IPS DF 6.9 (cell line): ENCODE results near the gene FOXL2.

ENCODE experiments used
- DNase-seq: peaks from one replicate; pipeline ENCODE4 v3.0.0-alpha.2; 2013; ENCODE audit warnings: low read depth, low spot score
- H3K27ac ChIP-seq: one replicate; pipeline ENCODE4 v1.5.1; 2013; ENCODE audit warnings: low read length, control low read depth
- H3K27me3 ChIP-seq: 2 replicates; pipeline ENCODE4 v1.6.1; 2013; ENCODE audit warnings: mild to moderate bottlenecking, low read length; ENCODE audit not compliant: control insufficient read depth, insufficient read depth
- H3K36me3 ChIP-seq: 2 replicates; pipeline ENCODE4 v1.6.1; 2013; ENCODE audit warnings: low read length; ENCODE audit not compliant: control insufficient read depth, insufficient read depth
- H3K4me1 ChIP-seq: 2 replicates; pipeline ENCODE4 v1.6.1; 2013; ENCODE audit warnings: low read length; ENCODE audit not compliant: control insufficient read depth, insufficient read depth
- H3K4me3 ChIP-seq: 2 replicates; pipeline ENCODE4 v1.5.1; 2013; ENCODE audit warnings: mild to moderate bottlenecking, low read length
- H3K9me3 ChIP-seq: 2 replicates; pipeline ENCODE4 v1.6.1; 2013; ENCODE audit warnings: low read length, inconsistent platforms; ENCODE audit not compliant: control insufficient read depth, insufficient read depth
- WGBS: extraction: QIAGEN DNeasy Blood & Tissue Kit; methylation state at CpG from one replicate; pipeline ENCODE4 v1.1.7; 2013; ENCODE audit warnings: mixed read lengths, missing lambda C conversion rate; ENCODE audit not compliant: insufficient read length, insufficient coverage; 5-methylcytosine and 5-hydroxymethylcytosine counted together

Gene FOXL2

DNA sequence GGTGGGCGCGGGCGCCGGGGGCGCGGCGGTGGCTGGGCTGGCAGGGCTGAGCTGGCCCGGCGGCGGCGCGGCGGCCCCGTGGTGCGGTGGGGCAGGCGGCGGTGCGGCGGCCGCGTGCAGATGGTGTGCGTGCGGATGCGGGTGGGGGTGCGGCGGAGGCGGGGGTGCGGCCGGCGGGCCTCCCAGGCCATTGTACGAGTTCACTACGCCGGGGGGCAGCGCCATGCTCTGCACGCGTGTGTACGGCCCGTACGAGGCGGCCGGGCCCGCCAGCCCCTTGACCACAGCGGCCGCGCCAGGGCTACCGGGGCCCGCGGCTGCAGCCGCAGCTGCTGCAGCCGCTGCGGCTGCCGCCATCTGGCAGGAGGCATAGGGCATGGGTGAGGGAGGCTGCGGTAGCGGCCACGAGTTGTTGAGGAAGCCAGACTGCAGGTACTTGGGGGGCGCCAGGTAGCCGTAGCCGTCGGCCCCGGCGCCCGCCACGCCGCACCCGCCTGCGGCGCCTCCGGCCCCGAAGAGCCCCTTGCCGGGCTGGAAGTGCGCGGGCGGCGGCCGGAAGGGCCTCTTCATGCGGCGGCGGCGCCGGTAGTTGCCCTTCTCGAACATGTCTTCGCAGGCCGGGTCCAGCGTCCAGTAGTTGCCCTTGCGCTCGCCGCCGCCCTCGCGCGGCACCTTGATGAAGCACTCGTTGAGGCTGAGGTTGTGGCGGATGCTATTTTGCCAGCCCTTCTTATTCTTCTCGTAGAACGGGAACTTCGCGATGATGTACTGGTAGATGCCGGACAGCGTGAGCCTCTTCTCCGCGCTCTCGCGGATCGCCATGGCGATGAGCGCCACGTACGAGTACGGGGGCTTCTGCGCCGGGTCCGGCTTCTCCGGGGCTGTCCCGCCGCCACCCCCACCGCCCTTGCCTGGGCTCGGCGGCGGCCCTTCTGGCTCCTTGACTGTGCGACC, 951 bp downstream of the FOXL2 start:
- WGBS = no CpG with 5 or more reads among the region's 120 CpGs
- Histone ChIP-seq H3K27ac (no peak overlapping the region), H3K36me3 (no peaks in the 10 kb centered on the region), H3K4me3 (peak overlapping the region; percentile 25), H3K27me3 (peaks cover 85% of the 10 kb centered on the region), H3K9me3 (no peaks in the 10 kb centered on the region), H3K4me1 (peaks cover 11% of the 10 kb centered on the region; the same call in 1 of the 2 replicates)
- DNase-seq = no peak

DNA sequence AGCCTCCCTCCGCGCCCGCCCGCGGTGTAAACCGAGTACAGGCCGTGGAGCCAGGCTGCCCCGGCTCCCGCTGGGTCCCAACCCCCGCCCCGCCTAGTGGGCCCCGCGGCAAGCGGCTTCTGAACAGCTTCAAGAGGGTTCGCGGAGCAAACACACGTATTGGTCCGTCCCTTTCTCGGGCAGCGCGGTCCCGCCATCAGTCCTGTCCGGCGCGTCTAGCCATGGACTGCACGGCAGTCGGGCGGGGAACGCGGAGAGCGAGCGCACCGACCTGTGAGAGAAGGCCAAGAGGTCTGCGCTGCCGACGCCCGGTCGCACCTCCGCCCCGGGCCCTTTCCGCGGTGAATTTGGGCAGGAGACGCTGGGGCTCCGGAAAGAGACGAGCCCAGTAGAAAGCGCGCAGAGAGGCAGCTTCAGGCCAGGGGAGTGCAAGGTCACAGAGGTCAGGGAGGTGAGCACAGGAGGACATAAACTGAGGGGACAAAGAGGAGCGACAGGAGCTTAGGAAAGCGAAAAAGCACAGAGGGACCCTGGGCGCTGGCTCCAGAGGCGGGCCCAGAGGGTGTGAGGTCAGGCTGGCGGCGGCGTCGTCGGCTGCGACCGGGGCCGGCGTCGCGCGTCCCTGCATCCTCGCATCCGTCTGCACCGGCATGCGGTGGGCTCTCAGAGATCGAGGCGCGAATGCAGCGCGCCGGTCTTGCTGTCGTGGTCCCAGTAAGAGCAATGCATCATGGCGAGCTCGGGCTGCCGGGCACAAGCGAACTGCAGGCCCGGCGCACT, 1.8 kb downstream of the FOXL2 start:
- DNase-seq = no peak
- H3K9me3 ChIP-seq = no peaks in the 10 kb centered on the region
- H3K36me3 ChIP-seq = no peaks in the 10 kb centered on the region
- H3K4me1 ChIP-seq = peaks cover 11% of the 10 kb centered on the region; the same call in 1 of the 2 replicates
- H3K27ac ChIP-seq = no peak overlapping the region
- peaks cover 83% of the 10 kb centered on the region for H3K27me3 ChIP-seq
- H3K4me3 ChIP-seq = peak overlapping the region; percentile 20; the same call in 1 of the 2 replicates
- no CpG with 5 or more reads among the region's 80 CpGs for WGBS

DNA sequence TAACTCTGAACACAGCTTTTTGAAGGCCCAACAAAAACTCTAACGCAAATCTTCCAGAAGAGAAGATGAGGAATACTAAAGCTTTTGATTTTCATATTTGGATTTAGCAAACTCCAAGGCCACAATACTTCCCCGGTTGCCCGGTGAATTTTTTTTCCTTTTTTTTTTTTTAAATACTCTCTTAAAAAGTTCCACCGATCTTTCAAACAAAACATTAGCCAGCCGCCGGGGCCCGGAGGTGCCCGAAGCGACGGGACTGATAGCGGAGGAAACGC, 2.3 kb downstream of the FOXL2 start:
- Histone ChIP-seq H3K4me1 (peaks cover 11% of the 10 kb centered on the region; the same call in 1 of the 2 replicates), H3K9me3 (no peaks in the 10 kb centered on the region), H3K4me3 (peak overlapping the region; percentile 20; the same call in 1 of the 2 replicates), H3K27ac (no peak overlapping the region), H3K36me3 (no peaks in the 10 kb centered on the region), H3K27me3 (peaks cover 83% of the 10 kb centered on the region)
- DNase-seq = no peak
- no CpG with 5 or more reads among the region's 12 CpGs for WGBS

DNA sequence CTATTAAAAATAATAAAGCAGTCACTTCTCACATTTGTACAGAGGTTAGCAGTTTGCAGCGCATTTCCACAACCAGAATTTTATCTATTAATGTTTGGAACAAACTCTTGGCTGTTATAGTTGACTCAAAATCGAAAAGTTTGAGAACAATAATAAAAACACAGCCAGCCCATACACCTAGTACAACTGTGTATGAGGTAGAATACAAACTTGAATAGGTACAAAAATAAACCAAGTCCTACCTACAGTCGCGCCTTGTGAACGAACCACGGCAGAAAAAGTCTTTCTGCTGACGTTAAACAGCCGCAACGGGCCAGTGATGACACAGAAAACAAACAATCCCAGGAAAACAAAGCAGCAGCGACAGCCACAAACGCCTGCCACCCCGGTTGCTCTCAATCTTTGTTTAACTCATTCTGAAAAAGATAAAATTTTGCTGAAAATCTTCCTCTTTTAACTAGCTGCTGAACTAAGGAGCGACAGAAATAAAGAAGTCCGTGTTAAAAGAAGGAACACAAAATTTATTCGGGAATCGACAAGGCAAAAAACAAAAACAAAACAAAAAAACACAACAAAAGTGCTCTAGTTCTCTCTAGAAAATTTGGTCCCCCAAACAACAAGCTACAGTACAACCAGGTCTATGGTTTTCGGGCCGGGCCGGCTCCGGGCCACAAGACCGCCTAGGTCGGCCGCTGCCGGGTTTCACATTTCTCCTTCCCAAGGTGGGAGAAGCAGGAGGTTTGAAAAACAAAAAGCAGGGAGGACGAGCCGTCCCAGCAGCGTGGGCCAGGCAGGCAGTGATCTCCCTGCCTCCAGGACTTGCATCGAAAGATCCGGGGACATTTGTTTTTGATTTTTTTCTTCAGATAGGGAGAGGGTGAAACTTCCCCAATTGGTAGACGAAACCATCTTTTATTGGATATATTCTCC, 2.9 kb downstream of the FOXL2 start:
- DNase-seq = no peak
- Histone ChIP-seq H3K27me3 (peaks cover 83% of the 10 kb centered on the region), H3K4me1 (peaks cover 11% of the 10 kb centered on the region; the same call in 1 of the 2 replicates), H3K27ac (no peak overlapping the region), H3K9me3 (no peaks in the 10 kb centered on the region), H3K4me3 (no peak overlapping the region), H3K36me3 (no peaks in the 10 kb centered on the region)
- no CpG with 5 or more reads among the region's 30 CpGs for WGBS

DNA sequence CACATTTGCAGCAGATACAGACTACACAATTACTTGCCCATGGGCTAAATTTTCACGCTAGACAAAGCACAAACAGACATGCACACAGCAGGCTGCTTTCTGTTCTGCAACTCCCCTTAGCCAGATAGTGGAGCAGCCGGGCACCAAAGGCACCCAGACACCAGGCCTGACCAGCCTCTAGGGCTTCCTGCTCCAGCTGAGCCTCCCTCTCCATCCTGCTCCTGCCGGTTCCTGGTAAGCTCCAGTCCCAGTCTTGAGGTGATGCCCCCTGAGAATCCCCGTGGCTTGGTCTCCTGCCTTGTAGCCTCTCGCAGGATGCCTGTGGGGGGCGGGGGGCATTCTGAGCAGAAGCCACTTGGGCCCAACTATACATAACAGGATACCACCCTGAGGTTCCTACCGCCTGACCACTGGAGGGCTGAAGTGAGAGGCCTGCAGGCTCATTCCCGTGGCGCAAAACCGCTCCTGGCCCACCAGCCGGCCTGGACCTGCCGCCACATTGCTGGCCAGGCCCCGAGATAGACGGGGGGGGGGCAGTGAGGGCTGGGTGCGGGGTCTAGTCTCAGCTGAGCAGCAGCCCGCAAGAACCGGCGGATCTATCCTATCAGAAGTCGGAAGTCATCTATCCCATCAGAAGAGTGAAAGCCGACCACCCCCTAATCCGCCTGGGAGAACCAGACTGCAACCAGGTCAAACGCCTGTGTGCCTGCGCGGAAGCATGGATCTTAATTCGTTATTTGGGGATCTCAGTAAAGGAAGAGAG, 3.9 kb downstream of the FOXL2 start:
- no peak for DNase-seq
- WGBS = no CpG with 5 or more reads among the region's 25 CpGs
- no peaks in the 10 kb centered on the region for H3K9me3 ChIP-seq
- H3K36me3 ChIP-seq = no peaks in the 10 kb centered on the region
- peaks cover 5% of the 10 kb centered on the region; the same call in 1 of the 2 replicates for H3K4me1 ChIP-seq
- no peak overlapping the region for H3K27ac ChIP-seq
- no peak overlapping the region for H3K4me3 ChIP-seq
- peaks cover 85% of the 10 kb centered on the region for H3K27me3 ChIP-seq

DNA sequence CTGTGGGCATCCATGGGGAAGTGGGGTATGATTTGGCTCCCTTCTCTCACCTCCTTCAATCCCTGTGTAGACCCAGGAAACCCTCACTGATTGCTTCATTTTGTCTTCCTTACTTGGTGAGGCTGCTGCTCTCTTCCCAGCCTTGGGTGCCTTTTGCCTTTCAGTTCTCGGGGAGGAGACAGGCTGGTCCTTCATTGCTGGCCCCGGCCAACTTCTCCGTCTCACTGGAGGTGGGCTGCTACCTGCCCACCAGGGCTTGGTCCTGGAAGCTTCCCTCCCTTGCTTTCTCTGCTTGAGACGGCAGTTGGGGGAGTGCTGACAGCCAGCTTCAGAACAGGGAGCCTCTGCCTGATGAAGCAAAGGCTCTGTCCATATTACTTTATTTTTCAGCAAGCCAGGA, 4.7 kb downstream of the FOXL2 start:
- WGBS = no CpG with 5 or more reads among the region's 4 CpGs
- Histone ChIP-seq H3K27ac (no peak overlapping the region), H3K9me3 (no peaks in the 10 kb centered on the region), H3K36me3 (no peaks in the 10 kb centered on the region), H3K4me3 (no peak overlapping the region), H3K27me3 (peaks cover 85% of the 10 kb centered on the region), H3K4me1 (peaks cover 2% of the 10 kb centered on the region; the same call in 1 of the 2 replicates)
- no peak for DNase-seq

DNA sequence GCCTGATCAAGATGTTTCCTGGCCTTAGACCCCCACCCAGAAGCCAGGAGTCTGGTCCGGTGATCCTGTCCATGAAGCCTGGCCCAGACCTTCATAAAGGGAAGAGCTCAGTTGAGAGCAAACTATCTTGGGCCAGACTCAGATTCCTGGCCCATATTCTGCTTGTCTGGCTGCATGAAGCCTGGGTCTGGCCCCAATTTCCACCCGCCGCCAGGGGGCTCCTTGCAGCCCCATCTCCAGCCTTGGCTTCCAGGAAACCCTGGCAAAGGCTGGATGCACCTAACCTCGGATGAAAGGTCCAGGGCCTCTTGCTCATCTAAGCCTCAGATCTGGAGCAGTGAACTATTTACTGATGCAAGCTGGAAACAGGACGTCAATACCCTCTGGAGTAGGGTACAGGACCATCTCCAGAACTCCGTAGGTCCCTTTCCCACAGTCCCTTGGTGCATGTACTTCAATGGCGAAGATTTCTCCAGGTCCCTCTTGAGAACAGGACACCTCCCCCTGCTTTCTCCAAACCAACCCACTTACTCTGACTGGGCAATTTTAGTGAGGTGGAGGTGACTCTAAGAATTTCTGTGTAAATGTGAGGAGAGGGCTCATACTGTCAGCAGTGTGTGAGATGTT, 5.6 kb downstream of the FOXL2 start:
- Histone ChIP-seq H3K4me1 (peaks cover 4% of the 10 kb centered on the region; the same call in 1 of the 2 replicates), H3K36me3 (no peaks in the 10 kb centered on the region), H3K27ac (no peak overlapping the region), H3K4me3 (no peak overlapping the region), H3K9me3 (no peaks in the 10 kb centered on the region), H3K27me3 (peaks cover 91% of the 10 kb centered on the region)
- no peak for DNase-seq
- WGBS = no CpG with 5 or more reads among the region's 7 CpGs

DNA sequence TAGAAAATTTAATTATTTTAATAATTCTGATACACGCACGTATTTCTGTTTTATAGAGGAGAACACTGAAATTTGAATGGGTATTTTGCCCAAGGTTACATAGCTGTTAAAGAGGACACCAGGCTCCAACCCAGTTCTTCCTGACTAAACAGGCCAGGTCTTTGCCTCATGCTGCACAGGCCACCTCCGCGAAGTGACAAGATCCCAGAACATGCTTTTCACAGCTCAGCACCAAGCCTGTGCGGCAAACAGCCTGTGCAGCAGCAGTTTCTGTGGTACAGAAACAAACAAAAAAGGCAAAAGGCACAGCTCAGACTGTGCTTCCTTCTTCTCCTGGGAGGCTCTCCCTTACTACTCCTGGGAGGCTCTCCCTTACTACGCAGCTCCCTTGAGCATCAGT, 6.5 kb downstream of the FOXL2 start:
- H3K9me3 ChIP-seq = no peaks in the 10 kb centered on the region
- no peaks in the 10 kb centered on the region for H3K36me3 ChIP-seq
- H3K4me1 ChIP-seq = peaks cover 4% of the 10 kb centered on the region; the same call in 1 of the 2 replicates
- peaks cover 85% of the 10 kb centered on the region for H3K27me3 ChIP-seq
- WGBS = no CpG with 5 or more reads among the region's 6 CpGs
- H3K4me3 ChIP-seq = no peak overlapping the region
- DNase-seq = no peak
- H3K27ac ChIP-seq = no peak overlapping the region

DNA sequence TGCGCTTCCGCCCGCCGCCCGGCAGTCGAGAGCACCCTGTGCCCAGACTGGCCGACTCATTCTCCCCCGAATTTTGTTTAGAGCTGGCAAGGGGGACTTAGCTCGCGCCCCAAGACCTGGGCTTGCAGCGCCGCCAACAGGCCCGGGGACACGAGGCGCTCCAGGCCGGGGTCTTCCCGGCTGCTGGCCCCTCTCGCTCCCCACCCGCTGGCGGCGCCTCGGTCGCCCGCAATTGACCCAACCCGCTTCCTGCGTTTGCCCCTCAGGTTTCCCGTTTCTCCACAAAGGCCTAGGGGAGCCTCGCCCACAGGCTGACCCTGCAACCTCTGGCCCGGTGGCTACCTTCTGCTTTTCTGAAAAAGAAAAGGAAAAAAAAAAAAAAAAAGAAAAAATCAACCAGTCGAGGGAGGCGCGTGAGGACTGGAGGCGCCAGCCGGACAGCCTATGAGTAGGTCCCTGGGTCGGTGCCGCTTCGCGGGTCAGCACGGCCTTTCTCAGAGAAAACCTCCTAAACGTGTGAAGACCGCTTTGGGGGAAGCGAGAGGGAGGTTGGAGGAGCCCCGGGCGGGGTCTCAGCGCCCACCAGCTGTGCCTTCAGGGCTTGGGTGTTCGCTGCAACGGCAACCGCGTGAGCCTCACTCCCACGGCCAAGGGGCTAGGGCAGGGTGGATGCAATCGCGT, 7.2 kb downstream of the FOXL2 start:
- WGBS = no CpG with 5 or more reads among the region's 52 CpGs
- DNase-seq = no peak
- Histone ChIP-seq H3K4me3 (peak overlapping the region; percentile 6; the same call in 1 of the 2 replicates), H3K36me3 (no peaks in the 10 kb centered on the region), H3K4me1 (peaks cover 4% of the 10 kb centered on the region; the same call in 1 of the 2 replicates), H3K27ac (no peak overlapping the region), H3K9me3 (no peaks in the 10 kb centered on the region), H3K27me3 (peaks cover 77% of the 10 kb centered on the region)
